Fibroblast of gingiva (primary cell): ENCODE data around the gene GPN2.

Source experiments
- DNase-seq: peaks from one replicate; pipeline ENCODE4 v3.0.0-alpha.2; 2011; ENCODE audit warnings: low read depth

Gene GPN2

DNA sequence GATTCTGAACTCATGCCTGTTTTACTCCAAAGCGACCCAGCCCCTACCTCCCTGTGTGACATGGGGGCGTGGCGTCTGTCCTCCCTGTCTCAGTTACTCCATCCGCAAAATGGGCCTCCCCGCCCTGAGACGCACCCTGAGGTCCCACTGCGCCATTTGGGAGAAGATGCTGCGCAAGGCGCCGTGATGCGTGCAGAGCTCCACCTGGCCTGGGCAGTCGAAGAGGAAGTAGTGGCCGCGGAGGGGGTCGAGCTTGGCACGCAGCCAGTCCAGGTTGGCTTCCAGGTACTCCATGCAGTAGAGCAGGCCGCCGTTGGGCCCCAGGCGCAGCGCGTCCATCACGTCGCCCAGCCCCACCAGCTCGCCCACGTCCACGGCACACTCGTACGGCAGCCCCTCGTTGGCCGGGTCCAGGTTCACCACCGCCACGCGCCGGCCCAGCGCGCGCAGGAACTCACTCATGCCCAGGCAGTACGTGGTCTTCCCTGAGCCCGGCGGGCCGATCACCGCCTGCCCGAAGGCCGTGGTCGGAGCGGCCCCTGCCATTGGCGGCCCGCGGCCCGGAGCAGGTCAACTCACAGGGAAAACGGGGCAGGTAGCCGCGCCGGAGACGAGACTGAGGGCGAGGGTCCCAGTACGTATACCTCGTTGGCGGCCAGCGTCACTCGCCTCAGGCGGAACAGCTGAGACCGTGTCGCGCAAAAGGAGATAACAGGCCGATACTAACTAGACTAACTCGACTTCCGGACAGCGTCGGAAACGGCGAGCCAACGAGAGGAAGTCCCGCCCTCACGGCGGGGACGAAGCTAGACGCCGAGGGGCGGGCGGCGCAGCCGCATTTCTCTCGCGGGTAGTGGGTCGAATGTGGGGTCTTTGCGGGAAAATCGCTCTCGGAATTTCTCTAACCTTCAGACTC lies at the start of gene GPN2:
GPN2 (minus strand) TSS at position 733 of the 916 bp plus-strand sequence; CDS start at position 546, 187 bp downstream.
- DNase-seq = peak; percentile 74

DNA sequence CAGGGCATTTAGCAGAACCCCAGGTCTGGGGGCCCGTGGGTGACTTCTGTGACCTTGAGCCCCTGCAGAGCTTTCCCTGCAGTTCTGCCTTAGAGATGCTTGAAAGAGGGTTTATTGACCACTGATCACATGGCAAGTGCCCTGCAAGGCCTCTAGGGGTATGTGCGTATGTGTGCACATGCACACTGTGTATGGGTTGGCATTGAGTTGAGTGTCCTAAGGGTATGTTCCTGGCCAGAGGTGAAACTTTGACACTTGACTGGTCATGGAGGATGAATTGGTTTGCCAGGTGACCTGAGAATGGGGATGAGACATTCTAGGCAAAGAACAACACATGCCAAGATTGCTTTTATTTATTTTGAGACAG lies 48.6 kb upstream of the GPN2 start:
- DNase-seq = no peak

DNA sequence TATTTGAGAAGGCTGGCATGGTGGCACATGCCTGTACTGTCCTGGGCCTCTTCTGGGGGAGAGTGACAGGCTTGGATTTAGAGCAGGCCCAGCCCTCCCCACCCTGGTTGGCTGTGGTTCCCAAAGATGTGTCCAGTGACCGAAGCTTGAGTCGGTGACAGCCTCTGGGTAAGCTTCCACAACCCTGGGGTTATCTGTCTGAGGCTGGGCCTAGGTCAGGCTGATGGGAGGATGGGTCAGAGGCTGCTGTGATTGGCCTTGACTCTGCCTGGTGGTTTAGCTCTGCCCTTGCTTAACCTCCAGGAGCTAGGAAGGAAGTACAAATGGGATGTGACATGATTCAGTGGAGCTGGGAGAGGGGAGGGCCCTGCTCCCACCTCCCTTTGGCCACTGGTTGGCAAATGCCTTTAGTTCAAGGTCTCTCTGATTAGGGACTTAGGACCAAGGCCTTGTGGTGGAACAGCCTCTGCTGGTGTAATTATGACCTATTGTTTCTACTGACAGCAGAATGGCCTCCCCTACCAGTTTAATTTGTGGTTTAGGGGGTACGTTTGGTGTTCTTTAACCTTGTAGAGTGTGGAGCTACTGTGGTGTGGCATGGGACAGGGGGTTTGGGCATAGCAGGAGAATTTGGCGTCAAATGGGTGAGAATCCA lies 48.0 kb upstream of the GPN2 start:
- DNase-seq = no peak

DNA sequence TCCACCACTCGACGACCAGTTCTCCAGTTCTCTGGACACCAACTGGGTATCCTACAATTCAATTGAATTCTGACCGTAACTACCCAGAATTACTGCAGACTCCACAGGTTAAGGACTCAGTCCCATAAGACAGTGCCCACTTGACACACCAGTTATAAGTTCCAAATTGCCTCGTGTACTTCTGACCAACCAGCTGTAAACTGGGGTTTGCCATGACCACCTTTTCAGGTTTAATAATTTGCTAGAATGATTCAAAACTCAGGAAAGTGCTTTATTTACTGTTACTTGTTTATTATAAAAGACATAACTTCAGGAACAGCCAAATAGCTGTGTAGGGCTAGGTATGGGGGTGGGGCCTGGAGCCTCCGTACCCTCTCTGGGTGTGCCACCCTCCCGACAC lies 46.7 kb upstream of the GPN2 start:
- DNase-seq = no peak

DNA sequence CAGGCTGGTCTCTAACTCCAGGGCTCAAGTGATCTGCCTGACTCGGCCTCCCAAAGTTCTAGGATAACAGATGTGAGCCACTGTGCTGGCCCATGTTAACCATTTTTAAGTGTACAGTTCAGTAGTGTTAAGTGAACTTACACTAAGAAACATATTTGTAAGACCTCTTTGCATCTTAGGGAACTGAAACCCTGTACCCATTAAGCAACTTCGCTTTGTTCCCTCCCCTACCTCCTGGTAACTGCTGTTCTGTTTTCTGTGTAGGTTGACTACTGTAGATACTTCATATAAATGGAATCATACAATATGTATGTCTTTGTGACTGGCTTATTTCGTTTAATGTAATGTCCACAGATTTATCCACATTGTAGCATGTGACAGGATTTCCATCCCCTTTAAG lies 42.4 kb upstream of the GPN2 start:
- no peak for DNase-seq

DNA sequence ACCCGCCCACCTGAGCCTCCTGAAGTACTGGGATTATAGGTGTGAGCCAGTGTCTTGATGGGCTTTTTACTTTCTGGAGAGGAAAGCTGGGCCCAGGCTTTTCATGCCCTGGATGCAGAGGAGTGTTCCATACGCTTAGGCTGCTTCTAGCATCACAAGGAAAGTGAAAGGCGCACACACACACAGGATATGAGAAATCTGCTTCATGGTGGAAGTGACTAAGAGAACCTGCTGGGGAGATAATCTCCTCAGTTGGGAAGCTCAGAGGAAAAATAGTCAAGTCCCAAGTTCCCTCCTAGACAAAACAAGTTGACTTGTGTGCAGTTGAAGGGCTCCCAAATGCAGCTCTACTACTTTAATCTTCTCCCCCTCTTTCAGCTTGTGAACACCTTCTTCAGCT lies 33.6 kb upstream of the GPN2 start:
- DNase-seq = no peak

DNA sequence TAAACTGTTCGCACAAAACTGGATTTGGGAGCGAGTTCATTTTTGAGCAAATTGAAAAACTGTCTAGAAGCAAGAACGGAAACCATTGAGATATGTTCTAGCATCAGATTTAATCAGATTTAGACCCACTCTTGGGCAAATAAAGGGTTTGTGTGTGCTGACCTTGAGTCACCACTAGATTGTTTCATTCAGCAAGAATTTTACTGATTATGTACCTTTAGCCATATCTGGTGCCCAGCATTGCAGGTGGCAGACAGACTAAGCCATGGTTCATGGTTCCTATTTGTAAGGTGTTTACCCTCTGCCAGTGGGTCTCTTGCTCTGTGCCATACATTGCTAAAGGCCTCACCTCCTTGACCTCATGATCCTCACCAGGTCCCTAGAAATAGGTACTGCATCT lies 32.8 kb upstream of the GPN2 start:
- DNase-seq = no peak

DNA sequence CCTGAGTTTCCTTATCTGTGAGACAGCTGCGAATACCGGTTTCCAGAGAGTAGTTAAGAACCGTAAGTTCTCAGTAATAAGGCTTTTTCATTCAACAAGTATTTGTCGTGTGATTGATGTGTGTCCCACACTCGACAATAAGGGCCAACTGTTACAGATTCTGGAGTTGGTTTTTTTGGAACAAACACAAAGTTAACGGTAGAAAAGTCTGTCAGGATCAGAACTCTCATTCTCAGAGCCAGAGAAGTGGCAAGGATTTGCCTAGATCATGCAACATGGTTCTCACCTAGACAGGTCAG lies 32.3 kb upstream of the GPN2 start:
- DNase-seq = no peak

DNA sequence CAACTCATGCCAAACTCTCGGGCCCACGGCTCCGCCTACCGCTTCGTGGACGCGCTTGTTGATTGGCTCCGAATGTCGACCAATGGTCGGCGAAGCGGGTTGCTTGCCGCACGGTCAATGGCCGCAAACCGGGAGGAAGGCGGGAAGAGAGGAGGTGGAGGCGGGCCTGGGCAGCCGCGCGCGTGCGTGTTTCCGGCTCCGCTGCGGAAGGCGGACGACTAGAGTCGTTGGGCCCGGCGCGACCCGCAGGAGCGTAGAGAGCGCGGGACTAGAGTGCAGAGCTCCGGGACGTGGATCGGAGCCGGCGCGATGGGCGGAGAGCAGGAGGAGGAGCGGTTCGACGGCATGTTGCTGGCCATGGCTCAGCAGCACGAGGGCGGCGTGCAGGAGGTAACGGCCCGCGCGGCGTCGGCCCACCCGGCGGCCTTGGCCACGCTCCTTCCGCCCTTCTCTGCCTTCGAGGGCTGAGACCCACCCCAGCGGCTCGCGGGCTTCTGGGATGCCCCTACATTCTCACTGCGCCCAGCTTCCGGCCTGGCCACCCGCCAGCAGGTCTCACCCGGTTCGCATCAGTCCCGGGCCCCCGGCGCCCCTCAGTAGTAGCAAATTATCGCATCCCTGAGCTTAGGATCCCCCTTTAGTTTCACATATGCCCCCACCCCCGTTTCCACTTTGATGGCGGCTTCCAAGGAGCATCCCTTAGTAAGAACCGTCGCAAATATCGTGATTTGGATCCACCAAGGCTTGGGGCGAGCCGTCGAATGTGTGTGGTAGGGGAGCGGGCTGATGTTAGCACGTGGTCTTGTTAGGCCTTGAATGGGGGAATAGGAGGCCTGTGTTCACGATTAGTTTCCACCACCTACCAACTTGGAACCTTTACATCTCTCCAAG lies 31.7 kb upstream of the GPN2 start, which contains the start of gene NUDC:
NUDC (plus strand) TSS at position 204 of the 891 bp plus-strand sequence; CDS start at position 310, 106 bp downstream.
- DNase-seq = peak; percentile 97

DNA sequence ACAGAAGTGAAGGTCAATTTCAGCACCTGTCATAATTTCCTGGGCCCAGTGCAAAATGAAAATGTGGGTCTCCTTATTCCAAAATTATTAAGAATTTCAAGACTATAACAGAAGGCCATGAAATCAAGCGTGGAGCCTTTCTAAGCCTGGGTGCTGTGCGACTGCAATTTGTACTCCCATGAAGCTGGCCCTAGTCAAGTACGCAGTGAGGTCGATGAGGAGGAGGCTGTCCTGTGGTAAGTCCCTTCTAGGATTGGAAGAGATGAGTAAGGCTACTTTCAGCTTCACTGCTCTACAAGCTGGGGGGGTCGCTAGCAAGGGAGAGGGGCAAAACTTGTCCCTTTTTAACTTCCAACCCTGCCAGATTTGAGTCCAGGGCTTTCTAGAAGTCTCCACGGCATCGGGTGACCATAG lies 31.1 kb upstream of the GPN2 start:
- DNase-seq = no peak

DNA sequence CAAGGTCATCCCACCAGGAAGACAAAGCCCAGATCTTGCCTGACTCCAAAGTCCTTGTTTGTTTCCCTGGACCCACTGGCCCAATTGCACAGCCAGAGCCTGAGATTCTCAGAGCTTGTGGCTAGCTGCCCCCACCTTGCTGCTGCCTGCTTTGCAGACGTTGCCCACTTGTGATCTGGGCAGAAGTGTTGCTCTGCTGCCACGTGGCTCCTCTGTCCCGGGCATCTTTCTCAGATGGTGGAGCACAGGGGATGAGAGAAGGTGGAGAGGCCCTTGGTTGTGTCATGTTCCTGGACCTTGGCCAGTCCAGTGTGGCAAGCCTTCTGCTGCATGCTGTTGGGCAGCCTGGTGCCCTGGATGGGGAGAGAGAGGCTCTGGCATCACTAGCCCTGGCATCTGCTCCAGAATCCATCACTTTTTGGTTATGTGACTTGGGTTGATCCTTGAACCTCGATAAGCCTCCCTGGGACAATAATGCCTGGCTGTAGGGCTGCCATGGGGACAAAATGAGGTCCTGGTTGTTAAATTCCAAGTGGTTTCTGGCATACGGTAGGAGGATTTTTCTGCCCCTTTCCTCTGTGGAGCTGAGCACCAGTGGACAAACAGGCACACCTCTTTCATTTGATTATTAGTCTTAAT lies 25.2 kb upstream of the GPN2 start:
- DNase-seq = peak; percentile 51

DNA sequence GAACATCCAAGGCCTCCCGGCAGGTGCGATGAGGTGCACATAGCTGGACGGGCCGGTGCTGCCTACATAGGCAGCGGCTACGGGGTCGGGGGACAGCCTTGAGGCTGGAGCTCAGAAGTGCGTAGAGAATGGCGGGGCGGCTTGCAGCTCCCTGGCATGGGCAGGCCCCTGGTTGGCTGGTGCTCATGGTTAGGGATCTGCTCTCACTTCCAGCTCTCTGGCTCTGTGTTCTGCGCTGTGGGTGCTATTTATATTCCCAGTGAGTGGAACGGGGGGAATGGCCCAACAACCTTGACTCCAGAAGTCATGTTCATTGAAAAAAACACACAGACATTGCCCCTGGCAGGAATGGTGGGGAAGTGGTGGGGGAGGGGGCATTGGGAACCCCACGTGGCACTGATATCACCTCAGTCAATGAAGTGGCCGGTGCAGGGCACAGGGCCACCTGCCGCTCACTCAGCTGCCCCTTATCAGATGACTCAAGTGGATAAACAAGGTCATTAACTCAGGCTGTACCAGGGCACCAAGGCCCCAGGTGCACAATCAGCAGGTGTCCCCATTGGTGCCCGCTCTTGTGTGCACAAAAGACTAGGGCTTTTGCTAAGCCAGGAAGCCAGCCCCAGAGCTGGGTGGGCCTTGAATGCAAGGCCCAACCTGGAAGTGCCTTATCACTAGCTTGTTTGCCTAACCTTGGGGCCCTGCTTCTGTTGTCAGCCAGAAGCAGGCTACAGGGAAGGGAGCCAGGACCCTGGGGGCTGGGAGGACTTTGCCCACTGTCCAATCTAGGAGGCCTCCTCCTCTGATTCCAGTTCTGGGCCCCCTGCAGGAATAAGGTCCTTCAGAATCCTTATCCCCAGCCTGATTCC lies 23.9 kb upstream of the GPN2 start, which contains the start of gene NR0B2:
NR0B2 (minus strand) TSS at position 222 of the 866 bp plus-strand sequence; CDS start at position 187, 35 bp downstream.
- DNase-seq = no peak

DNA sequence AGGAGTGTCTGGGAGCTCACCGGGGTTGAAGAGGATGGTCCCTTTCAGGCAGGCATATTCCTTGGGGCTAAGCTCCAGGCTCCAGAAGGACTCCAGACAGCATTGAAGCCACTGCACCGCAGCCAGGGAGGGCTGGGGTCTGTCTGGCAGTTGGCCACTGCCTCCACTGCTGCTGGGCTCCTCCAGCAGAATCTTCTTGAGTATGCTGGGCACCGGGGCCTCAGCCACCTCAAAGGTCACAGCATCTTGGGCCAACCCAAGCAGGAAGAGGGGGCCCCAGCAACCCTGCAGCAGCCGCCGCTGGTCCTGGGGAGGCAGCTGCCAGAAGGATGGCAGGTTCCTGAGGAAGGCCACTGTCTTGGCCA lies 23.3 kb upstream of the GPN2 start:
- no peak for DNase-seq

DNA sequence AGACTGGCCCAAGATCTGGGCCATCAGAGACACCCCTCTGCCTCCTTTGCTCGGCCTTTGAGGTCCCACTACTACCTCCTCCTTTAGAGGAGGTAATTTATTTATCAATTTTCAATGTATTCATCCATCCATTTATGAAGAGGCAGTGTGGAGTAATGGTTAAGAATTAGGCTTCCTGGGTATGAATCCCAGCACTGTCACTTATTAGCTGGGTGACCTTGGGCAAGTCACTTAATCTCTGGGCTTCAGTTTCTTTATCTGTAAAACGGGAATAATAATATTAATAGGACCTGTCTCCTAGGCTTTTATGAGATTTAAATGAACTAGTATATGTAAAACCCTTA lies 22.0 kb upstream of the GPN2 start:
- DNase-seq = no peak

DNA sequence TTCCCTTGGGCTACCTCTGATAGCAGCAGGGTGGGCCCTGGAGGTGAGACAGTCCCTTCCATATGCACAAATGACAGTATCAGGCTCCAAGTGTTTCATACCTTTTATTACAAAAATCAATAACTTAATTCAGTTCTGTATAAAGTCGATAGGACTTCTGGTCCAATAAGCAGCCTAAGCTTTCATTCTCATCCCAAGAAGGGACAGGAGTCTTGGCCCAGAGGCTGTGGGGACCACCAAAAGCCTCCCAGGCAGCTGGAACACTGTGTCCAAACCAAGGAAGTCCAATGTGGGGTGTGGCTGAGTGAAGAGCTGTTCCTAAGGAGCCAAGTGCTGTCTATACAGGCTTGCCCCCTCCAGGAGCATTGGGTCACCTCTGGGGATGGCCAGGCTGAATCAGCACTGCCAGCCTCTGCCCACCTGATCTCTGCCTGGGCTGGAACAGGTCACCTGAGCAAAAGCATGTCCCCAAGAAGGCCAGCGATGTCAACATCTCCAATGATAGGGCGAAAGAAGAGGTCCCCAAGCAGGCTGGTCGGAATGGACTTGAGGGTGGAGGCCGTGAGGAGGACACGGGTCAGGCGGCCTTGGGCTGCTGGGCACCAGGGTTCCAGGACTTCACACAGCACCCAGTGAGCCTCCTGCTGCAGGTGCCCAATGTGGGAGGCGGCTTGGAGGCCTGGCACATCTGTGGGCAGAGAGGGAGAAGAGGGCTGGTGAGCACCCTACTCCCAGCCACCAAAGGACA lies 21.5 kb upstream of the GPN2 start:
- DNase-seq = no peak

DNA sequence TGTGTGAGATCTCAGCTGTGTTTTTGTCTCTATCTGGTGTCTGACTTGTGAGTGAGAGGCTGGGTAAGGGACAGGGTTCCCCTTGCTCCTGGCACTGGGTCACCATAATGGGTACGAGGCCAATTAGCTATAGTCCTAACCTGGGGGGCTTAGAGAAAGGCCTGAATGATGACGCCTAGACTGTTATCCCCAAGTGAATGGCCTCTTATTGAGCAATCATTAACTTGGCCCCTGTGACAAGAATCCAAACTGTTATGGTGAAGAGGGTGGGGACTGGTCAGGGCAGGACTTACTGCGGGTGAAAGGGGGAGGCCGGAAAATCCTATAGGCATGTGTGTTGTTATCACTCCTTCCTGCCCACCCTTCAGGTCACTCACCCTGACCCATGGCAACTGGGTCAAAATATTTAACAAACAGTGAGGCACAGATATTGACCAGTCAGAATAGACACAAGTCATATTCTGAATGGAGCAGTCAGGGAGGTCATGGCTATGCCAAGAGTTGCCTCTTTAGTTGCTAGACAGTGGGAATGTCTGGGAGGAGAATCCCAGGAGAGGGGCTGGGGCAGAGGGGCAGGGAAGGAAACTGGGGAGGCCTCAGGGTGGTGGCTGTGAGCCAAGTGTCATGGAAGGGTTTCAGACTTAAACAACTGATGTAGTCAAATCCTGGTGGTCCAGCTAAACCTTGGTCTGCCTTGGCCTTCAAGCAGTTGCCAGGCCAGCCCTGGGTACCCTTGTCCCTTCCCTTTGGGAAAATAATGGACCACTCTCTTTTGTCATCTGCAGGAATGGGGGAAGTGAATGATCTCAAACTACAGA lies 20.5 kb upstream of the GPN2 start:
- no peak for DNase-seq

DNA sequence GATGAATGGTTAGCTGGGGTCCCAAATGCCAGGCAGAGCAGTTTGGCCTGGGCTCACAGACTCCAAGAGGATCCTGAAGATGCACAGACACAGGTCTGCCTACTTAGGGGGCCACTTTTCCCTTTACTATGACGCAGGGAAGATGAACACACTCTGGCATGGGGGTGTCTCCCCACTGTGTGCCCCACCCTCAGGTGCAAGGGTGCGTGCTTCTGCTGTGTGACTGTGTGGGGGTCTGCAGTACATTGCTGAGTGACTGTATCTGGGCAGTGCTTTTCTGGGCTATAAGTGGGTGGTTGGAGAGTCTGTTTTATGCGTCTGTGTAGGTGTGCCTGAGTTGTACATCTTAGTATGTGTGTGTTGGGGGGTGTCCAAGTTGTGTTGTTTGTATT lies 19.9 kb upstream of the GPN2 start:
- DNase-seq = no peak

DNA sequence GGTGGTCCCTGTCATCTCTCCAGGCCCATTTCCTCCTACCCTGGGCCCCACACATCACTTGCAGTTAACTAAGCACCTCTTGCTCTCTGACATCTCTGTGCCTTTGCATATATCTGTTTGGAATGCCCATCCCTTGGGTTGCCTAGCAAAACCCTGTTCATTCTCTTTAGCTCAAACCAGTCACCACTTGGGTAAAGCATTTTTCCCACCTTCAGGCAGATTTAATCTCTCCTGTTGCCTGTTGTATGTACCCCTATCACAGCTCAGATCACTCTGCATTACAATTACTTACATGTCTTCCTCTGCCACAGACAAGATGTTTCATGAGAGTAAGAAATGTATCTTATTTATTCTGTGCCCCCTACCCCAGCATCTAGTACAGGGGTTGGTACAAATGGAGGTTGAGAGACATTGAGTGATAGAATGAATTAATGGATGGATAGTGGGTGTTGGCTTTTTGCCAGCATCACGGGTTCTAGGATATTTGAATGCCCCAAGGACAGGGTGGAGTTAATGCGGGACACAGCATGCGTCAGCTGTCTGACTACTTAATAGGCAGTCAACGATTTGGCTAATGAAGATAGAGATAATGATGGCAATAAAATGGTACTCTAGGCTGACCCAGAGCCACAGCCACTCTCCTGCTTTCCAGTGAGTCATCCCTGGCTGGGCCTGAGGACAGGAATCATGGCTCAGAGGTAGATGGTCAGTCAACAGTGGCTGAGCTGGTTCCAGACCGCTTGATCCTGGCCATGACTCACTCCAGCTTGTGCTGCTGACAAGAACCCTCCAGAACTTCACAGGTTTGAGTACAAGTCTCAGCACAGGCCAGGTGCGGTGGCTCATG lies 17.2 kb upstream of the GPN2 start:
- peak; percentile 47 for DNase-seq
